Activated CD8-positive, alpha-beta memory T cell treated with anti-CD3 and anti-CD28 coated beads, Interleukin-2, amount 50 U/mL, for 48 hours (primary cell): ENCODE measurements around the gene B4GAT1.
A peak's percentile ranks its signal among the peaks of the same experiment; 100 is the strongest.
"Not testable (repeated sequence)": the region's sequence is repeated elsewhere in the genome, so short reads cannot be mapped to it uniquely, and the experiment has no call there.

Source experiments
- DNase-seq: peaks from one replicate; pipeline ENCODE4 v3.0.0-alpha.2; 2020

The B4GAT1 gene

DNA sequence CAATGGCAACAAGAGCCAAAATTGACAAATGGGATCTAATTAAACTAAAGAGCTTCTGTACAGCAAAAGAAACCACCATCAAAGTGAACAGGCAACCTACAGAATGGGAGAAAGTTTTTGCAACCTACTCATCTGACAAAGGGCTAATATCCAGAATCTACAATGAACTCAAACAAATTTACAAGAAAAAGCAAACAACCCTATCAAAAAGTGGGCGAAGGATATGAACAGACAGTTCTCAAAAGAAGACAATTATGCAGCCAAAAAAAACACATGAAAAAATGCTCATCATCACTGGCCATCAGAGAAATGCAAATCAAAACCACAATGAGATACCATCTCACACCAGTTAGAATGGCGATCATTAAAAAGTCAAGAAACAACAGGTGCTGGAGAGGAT lies 27.1 kb downstream of the B4GAT1 start:
- not testable (repeated sequence) for DNase-seq

DNA sequence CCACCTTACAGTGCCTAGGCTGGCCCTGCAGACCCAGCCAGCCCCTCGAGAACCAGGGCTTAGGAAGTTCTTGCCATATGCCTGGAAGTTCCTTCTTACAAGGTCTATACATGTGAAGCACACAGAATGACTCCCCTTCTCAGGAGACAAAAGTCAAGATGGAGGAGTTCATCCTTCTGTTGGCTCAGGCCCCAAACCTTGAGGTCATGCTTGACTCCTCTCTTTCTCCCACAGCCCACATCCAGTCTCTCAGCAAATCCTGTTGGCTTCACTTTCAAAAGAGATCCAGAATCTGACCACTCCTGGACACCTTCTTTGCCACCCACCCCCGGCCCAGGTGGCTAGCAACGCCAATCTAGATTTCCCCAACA lies 28.8 kb downstream of the B4GAT1 start:
- DNase-seq = peak; percentile 46

DNA sequence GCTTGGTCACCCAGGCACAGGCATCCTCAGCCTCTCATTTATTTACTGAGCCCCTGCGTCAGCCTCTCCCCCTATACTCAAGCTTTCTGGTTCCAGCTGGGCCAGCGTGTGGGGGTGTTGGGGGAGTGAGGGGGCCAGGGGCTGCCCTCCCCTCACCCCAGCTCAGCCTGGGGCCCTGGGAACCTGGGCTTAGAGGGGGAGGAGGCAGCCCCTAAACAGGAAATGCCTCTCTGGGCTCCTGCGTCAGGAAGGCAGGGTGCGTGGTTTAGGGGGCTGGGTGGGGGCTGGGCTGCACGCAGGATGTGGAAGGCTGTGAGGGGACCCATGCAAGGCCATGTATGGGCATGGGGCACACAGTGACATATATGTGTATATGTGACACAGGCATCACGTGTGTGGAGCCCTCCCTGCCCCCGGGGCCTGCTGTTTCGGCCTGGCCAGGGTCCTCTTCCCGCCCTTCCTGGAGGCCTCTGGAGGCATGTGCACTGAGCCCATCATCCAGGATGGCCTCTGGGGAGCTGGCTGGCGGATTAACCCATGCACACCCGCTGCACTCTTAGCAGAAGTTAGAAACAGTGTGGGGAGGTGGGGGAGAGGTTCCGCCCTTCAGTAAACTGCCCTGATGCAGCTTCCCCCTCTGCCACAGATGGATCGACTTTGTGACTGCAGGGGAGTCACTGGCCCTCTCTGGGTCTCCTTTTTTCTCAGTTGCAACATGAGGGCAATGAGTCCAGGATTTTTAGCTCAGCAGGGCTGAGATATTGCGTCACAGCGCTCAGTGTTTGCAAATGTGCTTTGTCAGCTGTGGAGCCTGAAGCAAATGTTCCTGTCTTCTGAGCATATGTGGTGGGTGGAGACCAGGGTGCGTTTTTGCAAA lies 29.5 kb downstream of the B4GAT1 start:
- peak; percentile 79 for DNase-seq

DNA sequence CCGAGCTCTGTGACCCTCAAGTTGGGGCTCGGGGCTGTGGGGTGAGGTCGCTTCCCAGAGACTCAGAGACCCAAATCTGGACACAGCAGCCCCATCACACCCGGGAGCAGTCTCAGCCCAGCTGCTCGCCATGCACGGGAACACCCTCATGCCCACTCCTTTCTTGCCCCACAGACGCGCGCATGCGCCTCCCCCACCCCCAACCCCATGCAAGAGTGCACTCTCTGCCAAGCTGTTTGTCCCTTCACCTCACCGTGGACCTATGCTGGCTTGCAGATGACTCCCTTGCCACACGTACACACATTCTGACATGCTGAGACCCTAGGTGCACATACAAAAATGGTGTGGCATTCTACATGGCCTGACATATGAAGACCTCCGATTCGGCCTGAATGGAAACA lies 30.1 kb downstream of the B4GAT1 start:
- DNase-seq = peak; percentile 79

DNA sequence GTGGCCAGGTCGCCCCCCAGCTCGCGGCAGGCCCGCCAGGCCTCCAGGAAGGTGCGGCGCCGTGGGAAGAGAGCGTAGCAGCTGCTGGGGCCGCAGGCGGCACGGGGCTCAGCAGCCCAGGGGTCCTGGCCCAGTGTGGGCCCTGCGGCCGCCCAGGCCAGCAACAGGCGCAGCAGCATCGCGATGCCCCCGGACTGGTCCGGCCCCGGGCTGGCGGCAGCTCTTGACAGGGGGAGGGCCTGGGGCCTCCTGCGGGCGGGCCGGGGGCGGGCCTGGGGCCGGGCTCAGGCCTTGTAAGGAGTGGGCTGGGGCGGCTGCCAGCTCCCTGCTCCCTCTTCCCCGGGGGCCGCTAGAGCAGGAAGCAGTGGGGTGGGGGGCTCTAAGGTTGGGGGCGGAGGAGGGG lies 30.6 kb downstream of the B4GAT1 start, which contains the start of gene CD248:
CD248 (minus strand) TSS at position 196 of the 403 bp plus-strand sequence; CDS start at position 179, 17 bp downstream.
- DNase-seq = no peak

GRCh38 chr11:66315921-66316811 lies 31.3 kb downstream of the B4GAT1 start:
- DNase-seq = peak; percentile 68

DNA sequence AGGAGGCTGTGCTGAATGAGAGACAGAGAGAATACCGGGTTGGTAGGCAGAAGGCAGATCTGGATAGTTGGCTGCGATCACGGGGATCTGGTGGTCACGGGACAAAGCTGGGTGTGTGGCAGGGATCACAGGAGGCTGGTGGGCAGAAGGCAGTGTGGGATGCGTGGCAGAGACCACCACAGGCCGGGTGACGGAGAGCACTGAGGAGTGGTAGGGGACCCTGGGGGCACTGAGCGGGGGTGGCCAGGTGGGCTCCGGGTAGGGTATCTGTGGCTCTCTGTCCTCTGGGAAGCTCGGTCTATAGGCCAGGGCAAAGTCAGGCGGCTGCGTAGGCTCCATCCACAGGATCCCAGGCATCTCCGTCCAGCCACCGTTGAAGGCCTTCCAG lies 31.9 kb downstream of the B4GAT1 start:
- DNase-seq = no peak

- peak; percentile 57 for DNase-seq
These were observed 32.6 kb downstream of the B4GAT1 start for GRCh38 chr11:66314561-66315497.

DNA sequence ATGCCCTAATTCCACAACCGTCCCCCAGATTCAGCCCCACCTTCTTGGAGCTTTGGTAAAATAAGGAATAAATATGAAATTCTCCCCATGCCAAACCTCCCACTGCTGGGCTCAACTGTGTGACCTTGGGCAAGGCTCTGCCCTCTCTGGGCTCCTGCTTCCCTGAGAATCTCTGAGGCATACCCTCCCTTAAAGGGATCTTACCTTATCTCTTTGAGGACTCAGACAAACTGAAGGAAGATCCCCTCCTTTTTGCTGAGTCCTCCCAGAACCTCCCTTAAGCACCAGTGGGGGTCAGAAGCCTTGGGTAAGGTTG lies 33.3 kb downstream of the B4GAT1 start:
- no peak for DNase-seq

DNA sequence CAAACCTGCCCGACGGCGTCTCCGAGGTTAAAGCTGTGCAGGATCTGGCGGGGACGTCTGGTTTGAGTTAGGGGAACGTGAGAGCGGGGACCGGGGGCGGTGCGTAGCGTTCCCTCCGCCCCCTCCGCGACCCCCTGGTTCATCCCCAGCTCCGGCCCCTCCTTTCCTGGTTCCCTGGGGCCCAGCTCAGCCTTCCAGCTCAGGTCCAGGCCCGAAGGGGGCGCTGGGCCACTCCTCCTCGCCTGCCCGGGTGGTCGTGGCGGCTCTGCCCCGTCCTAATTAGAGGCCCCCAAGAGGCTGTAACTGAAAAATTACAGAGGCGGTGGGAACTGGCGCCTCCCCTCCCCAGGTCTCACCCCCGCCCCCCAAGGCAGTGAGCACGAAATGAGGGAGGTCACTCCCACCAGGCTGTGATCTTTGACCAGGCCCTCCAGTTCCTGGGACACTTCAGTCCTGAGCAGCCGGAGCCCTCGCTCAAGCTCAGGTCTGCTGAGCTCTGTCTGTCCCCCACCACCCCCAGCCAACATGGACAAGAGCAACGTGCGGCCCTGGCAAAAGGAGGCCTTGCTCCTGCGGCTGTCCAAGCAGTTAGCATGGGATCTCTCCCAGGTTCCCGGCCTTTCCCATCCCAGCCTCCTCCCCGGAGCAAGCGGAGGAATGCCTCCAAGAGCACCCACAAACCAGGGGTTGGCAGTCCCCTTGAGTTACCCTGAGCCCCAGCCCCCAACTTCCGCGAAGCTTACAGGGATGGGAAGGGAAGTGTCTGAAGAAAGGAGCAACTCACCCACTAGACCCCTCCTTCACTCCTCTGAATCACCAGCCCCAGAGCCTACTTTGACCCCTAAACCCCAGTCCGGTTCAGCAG lies 33.9 kb downstream of the B4GAT1 start:
- DNase-seq = peak; percentile 65

- DNase-seq = peak; percentile 100
These were observed 34.7 kb downstream of the B4GAT1 start for GRCh38 chr11:66312549-66313320.

DNA sequence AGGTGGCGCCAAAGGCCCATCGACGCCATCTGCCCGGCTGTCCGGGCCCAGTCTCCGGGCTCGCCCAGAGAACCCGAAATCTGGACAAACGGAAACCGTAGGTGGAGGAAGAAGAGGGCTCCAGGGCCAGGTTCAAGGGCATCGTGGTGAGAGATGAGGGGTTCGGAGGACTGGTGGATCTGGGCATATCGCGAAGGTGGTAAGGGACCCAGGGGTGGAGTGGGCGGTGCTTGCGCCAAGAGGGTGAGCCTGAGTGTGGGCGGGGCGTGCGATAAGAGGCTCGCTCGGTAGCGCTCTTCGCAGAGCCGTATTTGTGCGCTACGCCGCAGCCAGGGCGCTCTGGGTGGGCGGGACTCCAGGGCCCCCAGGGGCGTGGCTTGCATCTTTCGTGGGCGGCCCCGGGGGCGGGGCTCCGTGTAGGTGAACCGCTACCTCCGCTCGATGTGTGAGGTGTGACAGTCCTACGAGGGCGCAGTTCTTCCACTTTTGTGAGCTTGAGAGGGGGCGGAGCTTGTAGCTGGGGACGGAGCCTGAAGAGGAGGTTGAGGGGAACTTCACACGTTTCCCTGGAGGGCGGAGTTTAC lies 35.4 kb downstream of the B4GAT1 start:
- DNase-seq = peak; percentile 99

- DNase-seq = no peak
These were observed 35.9 kb downstream of the B4GAT1 start for GRCh38 chr11:66311470-66311964.

DNA sequence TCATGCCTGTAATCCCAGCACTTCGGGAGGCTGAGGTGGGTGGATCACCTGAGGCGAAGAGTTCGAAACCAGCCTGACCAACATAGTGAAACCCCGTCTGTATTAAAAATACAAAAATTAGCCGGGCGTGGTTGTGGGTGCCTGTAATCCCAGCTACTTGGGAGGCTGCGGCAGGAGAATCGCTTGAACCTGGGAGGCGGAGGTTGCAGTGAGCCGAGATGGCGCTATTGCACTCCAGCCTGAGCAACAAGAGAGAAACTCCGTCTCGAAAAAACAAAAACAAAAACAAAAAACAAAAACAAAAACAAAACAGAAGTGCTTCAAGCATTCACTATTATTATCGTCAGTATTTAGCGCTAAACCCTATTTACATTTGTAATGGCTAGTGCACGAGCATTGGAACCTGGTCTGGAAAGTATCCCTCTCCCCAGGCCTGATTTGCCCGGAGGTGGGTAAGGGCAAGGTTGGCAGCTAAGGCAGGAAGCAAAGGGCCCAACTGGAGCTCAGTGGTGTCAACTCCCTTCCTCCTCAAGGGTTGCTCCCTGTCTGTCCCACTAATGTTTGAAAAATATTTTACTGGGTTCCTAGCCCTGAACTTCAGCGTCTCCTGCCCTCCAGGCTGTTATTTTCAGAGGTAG lies 36.5 kb downstream of the B4GAT1 start:
- not testable (repeated sequence) for DNase-seq

GRCh38 chr11:66310324-66310723 lies 37.1 kb downstream of the B4GAT1 start:
- DNase-seq = no peak

DNA sequence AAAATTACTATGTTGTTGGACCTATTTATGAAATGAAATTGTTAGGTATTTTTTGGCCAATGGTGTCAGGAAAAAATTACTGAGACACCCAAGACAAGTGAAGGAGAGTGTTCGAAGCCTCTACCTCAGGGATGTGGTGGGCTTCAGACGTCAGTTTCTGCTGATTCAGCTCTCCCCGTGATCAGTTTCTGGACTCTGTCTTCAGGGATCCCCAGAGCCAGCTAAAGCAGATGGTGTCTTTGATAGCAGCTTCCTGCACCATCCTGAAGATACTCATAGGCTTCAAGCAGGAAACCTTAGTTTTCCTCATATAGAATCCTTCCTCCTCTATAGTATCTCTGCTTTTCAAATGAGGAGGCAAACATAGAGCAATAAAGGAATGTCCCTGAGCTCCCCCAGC lies 38.0 kb downstream of the B4GAT1 start:
- no peak for DNase-seq

DNA sequence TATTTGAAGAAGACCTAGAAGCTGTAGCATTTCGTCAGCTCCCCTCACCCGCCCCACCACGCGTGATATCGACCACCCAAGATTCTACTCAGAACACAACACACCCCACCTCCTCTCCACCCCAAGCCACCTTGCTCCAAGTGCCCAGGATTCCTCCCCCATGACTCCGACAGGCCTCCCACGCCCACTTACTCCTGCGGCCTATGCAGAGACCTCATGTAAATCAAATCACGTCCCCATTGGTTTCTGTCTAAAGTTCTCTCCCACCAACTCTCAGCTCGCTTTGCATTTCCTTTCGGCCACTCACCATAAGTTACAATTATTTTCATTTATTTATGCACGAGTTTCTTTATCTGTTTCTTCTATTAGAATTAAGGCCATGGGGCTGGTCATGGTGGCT lies 44.8 kb downstream of the B4GAT1 start:
- no peak for DNase-seq

GRCh38 chr11:66299186-66299585 lies 48.2 kb downstream of the B4GAT1 start:
- no peak for DNase-seq

GRCh38 chr11:66297610-66298009 lies 49.8 kb downstream of the B4GAT1 start:
- no peak for DNase-seq
